ENCODE measurements around the gene NTRK3.

- TF ChIP-seq, protein P1, sequence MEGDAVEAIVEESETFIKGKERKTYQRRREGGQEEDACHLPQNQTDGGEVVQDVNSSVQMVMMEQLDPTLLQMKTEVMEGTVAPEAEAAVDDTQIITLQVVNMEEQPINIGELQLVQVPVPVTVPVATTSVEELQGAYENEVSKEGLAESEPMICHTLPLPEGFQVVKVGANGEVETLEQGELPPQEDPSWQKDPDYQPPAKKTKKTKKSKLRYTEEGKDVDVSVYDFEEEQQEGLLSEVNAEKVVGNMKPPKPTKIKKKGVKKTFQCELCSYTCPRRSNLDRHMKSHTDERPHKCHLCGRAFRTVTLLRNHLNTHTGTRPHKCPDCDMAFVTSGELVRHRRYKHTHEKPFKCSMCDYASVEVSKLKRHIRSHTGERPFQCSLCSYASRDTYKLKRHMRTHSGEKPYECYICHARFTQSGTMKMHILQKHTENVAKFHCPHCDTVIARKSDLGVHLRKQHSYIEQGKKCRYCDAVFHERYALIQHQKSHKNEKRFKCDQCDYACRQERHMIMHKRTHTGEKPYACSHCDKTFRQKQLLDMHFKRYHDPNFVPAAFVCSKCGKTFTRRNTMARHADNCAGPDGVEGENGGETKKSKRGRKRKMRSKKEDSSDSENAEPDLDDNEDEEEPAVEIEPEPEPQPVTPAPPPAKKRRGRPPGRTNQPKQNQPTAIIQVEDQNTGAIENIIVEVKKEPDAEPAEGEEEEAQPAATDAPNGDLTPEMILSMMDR (IDR thresholded peaks at IDR 0.05; ENCODE audit: extremely low read depth in 1 of 2, insufficient read depth in 1 of 2, low read depth in 1 of 2, low read length in 2 of 2), result no peak
- TF ChIP-seq EZH2 (IDR thresholded peaks at IDR 0.05; ENCODE audit: borderline replicate concordance, low read depth, low read length, severe bottlenecking) (no peak), JUN (IDR thresholded peaks at IDR 0.05; ENCODE audit: borderline replicate concordance, insufficient read depth, insufficient read length, low read depth) (no peak)
- TF ChIP-seq, protein P2, sequence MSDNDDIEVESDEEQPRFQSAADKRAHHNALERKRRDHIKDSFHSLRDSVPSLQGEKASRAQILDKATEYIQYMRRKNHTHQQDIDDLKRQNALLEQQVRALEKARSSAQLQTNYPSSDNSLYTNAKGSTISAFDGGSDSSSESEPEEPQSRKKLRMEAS (IDR thresholded peaks at IDR 0.05; ENCODE audit: insufficient read depth, insufficient read length), result no peak
These were observed 232.6 kb downstream of the NTRK3 start for GRCh38 chr15:88023914-88024313.

Measured in endothelial cell of umbilical vein (primary cell).